Esophagus squamous epithelium (tissue), 4 donors: ENCODE data around the gene EEIG1.

Experiments used
- POLR2A ChIP-seq, 4 donors: fragments of 450-650 bp; IDR thresholded peaks; one replicate each; pipeline ENCODE4 v1.6.1; 2017; ENCODE audit warnings: antibody characterized with exemption in 4 of 4, mild to moderate bottlenecking in 4 of 4, moderate library complexity in 3 of 4
- TF ChIP-seq, protein P1 (sequence below), 6 experiments: fragments of 450-650 bp in 4 of 6; fragments of 200-600 bp in 2 of 6; sonication (generic) in 2 of 6; IDR thresholded peaks; one replicate each; pipeline ENCODE4 v1.5.1; 2016 to 2019; ENCODE audit warnings: antibody characterized with exemption in 6 of 6, mild to moderate bottlenecking in 4 of 6, moderate library complexity in 4 of 6

DNA sequence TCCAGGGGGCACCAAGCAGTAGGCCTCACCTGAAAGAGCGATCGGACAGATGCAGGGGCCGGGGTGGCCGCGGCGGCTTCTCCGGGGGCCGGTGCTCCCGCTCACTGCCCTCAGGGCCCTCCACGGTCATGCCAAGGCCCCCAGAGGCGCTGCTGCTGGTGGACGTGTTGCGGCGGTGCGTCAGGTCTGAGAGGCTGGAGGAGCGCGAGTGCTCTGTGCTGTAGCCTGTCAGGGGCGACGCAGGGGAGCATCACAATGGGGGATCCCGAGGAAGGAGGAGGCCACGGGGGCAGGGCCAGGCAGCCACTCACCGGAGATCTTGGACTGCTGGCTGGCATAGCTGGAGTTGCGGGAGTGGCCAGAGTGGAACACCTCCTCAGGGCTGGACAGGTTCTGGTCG lies 35.5 kb downstream of the EEIG1 start:
- TF ChIP-seq, protein P1, sequence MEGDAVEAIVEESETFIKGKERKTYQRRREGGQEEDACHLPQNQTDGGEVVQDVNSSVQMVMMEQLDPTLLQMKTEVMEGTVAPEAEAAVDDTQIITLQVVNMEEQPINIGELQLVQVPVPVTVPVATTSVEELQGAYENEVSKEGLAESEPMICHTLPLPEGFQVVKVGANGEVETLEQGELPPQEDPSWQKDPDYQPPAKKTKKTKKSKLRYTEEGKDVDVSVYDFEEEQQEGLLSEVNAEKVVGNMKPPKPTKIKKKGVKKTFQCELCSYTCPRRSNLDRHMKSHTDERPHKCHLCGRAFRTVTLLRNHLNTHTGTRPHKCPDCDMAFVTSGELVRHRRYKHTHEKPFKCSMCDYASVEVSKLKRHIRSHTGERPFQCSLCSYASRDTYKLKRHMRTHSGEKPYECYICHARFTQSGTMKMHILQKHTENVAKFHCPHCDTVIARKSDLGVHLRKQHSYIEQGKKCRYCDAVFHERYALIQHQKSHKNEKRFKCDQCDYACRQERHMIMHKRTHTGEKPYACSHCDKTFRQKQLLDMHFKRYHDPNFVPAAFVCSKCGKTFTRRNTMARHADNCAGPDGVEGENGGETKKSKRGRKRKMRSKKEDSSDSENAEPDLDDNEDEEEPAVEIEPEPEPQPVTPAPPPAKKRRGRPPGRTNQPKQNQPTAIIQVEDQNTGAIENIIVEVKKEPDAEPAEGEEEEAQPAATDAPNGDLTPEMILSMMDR (IDR thresholded peaks at IDR 0.05) = no peak
- no peak for TF ChIP-seq POLR2A (IDR thresholded peaks at IDR 0.05)
